HG03342 (cell line): Measurements from ENCODE around the gene SLC35C1.
"Not testable (repeated sequence)": the region's sequence is repeated elsewhere in the genome, so short reads cannot be mapped to it uniquely, and the experiment has no call there.

Experiments used
- ATAC-seq: cut with Tn5 transposase; IDR thresholded peaks from one replicate; pipeline ENCODE4 v1.9.1; 2021; ENCODE audit warnings: mild to moderate bottlenecking, moderate library complexity; ENCODE audit not compliant: unreplicated experiment

The SLC35C1 gene

DNA sequence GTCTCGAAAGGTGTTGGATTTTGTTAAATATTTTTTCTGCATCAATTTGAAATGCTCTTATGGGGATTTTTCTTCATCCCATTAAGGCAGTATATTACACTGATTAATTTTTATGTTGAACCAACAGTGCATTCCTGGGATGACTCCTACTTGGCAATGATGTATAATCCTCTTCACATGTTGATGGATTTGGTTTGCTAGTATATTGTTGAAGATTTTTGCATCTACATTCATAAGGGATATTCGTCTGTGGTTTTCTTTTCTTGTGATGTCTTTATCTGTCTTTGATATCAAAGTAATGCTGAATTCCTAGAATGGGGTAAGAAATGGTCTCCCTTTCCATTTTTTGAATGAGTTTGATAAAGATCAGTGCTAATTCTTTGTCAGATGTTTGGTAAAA lies 18.7 kb upstream of the SLC35C1 start:
- no peak for ATAC-seq

DNA sequence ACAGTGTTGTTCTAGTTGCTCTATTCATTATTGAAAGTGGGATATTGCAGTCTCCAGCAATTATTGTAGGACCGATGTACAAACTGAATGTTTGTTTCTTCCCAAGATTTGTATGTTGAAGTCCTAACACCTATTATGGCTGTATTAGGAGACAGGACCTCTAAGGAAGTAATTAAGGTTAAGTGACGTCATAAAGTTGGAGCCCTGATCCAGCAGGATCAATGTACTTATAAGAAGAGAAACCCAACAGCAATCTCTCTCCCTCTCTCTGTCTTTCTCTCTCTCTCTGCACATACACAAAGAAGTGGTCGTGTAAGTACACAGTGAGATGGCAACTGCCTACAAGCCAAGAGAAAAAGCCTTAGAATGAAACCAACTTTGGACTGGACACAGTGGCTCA lies 16.1 kb upstream of the SLC35C1 start:
- ATAC-seq, result no peak

DNA sequence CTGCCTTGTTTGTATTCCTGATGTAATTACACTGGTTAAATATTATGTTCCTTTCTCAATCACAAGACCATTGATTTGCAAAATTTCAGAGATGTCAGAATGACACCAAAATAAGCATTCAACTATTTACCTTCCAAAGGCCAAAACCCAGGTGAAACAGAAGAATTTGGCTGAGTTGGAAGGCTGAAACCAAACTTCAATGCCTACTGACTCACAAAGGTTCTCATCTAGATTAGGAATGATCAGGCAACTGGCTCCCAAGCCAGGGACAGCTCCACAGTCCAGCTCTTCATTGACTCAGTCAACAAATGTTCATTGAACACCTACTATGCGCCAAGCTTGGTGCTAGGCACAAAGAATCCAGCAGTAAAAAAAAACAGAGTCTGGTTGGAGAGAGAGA lies 13.4 kb upstream of the SLC35C1 start:
- ATAC-seq, result no peak

DNA sequence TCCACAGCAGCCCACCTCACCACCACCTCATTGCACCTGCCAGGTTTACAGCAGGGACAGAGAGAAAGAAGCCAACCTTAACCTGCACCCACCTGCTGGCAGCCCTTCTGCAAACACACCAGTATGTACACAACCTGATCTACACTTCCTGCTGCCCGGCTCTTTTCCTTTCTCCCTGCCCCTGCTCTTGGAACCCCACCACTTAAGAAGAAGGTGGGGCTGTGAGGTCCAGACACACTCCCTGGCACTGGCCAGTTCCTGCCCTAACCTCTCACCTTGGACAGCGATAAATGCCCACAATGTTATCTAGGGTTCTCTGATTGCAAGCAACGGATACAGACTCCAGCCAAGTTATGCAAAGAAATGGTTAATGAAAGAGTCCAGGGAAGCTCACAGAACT lies 10.8 kb upstream of the SLC35C1 start:
- ATAC-seq, result no peak

DNA sequence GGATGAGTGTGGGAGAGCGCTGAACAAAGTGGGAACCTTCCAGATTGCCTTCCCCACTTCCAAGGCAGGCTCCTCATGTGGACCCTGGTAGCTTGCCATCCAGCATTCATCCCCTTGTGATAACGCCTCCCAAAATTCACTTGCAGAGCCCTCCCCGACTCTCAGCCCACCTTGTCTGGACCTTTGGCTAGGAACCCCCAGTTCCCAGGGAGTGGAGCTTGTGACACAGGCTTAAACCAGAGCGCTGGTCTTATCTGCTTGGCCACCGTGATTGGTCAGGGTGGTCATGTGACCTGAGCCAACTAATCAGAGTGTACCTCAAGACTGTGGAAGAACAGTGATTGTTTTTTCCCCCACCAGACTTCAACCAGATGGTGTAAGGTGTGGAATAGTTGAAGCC lies 9.6 kb upstream of the SLC35C1 start:
- no peak for ATAC-seq

DNA sequence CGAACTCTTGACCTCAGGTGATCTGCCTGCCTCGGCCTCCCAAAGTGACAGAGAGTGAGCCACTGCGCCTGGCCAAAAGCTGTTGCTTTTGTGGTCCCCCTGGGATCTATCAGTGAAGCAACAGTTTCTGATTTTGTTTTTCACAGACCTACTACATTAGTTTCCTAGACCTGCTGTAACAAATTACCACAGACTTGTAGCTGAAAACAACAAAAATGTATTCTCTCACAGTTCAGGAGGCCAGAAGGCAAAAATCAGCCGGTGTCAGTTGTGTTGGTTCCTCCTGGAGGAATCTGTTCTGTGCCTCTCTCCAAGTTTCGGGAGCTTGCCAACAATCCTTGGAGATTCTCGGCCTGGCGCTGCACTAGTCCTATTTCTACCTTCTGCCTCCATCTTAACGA lies 8.5 kb upstream of the SLC35C1 start:
- no peak for ATAC-seq

DNA sequence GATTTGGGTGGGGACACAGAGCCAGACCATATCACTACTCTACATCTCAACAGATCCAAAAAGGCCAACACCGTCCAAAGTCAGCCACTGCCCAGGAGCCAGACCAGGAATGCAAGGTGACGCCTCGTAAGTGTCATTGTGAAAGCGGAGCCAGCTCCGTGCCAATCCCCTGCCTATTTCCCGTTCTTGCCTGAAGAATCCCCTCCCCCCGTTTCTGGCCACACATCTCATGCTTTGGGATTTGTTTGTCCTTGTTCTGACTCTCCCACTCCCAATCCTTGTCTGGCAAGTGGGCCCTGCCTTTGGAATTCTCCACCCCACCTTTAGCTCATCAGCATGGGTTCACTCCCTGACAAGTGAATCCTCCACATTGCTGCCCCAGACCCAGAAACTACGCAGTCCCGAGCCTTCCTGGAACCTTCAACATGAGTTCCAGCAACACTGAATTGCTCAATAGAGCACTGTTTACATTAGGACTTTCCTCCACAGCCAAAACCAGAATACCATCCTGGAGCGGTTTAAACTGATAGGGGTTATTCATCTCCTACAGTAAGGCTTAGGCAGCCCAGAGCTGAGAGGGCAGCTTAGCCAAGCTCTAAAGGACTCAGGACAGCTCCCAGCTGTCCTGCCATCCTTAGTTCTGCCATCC lies 6.0 kb upstream of the SLC35C1 start:
- ATAC-seq, result no peak

DNA sequence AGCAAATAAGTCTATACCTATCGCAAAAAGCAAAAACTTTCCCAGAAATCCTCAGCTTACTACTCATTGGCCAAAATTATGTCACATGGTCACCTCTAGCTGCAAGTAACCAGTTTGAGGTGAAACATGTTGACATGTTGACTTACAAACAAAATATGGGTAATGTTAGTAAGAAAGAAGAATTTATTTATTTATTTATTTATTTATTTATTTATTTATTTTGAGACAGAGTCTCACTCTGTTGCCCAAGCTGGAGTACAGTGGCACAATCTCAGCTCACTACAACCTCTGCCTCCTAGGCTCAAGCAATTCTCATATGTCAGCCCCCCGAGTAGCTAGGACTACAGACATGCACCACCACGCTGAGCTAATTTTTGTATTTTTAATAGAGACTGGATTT lies 5.4 kb upstream of the SLC35C1 start:
- no peak for ATAC-seq

DNA sequence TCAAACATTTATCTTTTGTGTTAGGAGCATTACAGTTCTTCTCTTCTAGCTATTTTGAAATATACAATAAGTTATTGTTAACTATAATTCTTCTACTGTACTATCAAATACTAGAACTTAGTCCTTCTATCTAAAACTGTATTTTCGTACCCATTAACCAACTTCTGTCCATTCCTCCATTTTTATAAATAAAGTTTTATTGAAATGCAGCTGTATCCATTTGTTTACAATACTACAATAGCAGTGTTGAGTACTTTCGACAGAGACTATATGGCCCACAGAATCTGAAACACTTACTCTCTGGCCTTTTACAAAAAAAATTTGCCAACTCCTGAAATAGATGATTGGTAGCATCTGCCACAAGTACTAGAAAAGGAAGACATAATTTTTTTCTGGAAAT lies 4.7 kb upstream of the SLC35C1 start:
- no peak for ATAC-seq

DNA sequence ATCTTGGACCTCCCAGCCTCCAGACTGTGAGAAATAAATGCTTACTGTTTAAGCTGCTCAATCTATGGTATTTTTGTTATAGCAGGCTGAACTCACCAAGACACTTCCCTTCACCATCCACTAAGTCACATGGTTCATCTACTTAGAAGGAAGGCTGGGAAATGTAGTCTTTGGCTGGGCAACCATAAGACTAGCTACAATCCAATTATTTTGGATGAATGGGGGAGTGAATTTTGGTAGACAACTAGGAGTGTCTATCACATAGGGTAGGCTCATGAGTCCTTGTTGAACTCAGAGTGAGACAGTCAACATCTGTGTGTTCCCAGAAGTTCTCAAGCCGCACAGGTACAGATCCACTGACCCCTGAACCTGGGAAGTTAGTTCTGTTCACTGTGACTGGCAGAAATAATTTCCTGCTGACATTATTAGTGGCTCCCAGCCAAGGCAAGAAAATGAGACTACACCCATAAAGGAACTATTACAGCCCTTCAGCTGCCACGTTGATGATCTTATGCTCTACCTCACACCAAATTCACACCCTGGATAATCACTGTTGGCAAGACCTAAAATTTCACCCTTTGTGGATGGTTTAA lies 3.1 kb upstream of the SLC35C1 start:
- no peak for ATAC-seq

DNA sequence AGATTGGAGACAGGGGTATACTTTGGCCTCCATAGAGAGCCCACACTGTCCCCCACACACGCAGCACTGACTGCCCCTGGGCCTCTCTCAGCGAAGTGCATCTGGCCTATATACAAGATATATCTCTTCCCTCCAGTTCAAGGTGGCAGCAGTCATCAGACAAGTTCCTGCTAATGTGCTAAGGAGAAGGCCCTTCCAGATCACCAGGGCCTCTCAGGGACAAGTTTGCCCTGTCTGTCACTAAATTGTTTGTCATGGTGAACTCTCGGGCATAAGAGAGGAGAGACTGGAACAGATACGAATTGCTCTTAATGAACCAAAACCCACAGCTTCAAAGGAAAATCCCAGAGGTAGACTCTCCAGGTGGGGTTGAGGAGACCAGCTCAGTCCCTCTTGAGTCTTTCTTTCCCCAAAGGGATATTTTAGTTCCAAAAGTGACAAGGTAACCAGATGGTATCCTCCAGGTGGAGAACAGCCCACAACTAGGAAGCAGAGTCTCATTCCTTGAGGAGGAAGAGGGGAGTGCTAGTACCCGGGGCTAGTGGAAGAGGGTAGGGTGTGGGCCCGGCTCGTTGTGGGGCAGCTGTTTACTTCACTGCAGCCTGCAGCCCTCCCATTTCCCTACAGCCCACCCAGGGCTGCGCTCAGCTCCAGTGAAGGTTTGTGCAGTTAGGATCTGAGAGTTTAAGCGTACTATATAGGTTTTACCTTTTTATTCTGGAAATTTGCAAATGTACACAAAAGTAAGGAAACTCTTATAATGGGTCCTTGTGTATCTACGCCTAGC lies 2.2 kb upstream of the SLC35C1 start:
- no peak for ATAC-seq

DNA sequence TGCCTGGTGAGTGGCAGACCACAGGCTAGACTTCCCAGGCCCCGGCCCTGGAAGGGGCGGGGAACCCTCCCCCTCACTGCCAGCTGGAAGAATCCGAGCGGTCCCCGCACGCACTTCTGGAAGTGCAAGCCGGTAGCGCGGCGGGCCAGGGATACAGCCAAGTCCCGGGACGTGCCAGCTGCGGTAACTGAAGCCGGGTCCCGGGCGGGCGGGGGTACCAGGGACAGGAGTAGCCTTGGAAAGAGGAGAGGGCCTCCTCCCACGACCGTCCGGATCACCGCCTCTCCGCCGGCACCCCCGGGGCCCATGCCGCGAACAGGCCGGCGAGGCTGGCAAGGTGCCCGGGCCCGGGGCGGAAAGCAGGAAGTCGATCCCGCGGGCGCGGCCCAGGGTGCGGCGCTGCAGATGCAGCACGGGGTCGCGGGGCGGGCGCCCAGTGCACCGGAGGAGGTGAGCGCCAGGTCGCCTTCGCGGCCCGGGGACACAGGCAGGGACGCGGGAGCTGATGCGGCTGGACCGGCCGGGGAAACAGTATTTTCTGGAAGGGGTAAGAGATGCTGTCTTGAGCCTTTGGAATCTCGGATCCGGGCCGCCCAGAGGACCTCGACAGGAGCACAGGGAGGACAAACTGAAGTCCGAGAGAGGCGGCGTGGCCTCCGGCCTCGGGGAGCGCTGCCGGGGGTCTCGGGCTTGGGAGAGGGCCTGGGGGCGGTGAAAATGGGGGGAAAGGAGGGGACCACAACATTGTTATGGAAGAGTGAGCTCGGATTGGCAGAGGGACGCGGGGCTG lies 783 bp upstream of the SLC35C1 start:
- no peak for ATAC-seq

DNA sequence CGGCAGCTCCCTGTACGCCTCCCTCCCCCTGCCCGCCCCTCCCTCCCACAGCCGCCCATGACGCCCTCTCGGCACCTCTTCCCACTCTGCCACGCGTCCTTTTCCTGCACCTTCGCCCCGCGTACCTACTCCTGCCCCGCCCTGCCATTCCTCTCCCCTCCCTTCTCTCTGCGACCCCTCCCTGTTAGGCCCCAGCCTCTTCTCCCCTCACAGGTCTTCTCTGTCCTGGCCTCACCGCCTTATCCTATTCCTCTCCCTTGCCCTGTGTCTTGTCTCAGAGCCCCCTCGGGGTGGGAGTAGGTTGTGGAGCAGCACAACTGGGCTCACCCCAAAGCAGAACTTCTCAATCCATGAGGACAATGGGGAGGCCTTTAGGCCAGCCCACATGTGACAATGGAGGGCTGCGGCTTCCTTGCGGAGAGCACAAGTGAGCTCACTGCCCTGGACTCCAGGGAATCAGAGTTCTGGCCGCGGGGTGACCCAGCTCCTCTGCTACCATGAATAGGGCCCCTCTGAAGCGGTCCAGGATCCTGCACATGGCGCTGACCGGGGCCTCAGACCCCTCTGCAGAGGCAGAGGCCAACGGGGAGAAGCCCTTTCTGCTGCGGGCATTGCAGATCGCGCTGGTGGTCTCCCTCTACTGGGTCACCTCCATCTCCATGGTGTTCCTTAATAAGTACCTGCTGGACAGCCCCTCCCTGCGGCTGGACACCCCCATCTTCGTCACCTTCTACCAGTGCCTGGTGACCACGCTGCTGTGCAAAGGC lies 539 bp downstream of the SLC35C1 start:
- ATAC-seq, result peak; percentile 33

DNA sequence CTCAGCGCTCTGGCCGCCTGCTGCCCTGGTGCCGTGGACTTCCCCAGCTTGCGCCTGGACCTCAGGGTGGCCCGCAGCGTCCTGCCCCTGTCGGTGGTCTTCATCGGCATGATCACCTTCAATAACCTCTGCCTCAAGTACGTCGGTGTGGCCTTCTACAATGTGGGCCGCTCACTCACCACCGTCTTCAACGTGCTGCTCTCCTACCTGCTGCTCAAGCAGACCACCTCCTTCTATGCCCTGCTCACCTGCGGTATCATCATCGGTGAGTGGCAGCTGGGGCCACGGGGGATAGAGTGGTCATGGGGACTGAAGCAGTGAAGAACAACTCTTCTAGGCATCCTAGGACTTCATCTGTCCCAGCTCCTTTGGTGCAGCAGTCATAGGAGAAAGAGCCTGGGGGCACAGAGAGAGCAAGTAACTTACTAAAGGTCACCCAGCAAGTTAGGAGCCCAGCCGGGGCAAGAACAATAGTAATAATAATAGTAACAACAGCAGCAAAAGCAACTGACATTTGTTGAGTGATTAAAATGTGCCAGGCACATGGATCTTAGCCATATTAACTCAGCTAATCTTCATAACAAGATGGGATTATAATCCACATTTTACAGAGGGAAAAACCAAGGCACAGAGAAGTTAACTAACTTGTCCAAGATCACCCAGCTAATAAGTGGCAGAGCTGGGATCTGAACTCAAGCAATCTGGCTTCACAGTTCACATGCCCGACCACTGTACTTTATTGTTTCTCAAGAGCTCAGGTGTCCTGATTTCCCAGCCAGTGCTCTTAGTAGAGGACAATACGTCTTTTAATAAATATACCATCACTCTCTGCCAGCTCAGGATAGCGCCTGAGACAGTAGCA lies 1.4 kb downstream of the SLC35C1 start:
- ATAC-seq, result no peak

DNA sequence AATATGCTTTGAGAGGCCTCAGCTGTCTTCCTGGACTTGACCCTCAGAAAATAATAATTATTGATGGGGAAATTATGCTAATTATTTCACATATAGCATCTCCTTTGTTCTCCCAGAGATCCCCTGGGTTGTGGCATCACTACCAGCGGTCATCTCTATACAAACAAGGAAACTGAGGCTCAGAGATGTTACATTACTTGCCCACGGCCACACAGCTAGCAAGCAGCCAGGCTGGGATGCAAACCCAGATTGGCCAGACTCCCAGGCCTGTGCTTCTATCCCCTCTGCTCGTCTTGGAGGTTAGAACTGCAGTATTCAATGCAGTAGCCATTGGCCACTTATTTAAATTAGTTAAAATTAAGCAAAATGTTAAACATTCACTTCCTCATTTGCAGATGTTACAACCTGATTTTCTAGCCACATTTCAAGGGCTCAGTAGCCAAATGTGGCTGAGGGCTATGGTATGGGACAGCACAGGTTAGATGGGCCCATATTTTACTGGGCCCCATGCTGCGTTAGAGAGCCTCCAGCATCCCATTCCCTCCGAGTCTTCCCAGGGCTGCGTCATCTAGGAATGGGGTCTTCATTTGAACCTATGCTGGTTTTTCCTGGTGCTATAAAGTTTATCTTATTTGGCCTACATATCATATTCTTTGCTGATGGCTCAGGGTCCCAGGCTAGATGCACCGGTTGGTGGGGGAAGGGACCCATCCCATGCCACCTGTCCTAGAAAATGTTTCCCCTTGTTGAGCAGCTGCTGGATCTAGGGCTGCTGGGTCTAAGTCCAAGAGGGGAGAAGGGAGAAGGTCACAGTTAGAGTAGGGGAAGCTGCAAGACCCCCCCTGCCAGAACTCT lies 2.2 kb downstream of the SLC35C1 start:
- ATAC-seq, result no peak

DNA sequence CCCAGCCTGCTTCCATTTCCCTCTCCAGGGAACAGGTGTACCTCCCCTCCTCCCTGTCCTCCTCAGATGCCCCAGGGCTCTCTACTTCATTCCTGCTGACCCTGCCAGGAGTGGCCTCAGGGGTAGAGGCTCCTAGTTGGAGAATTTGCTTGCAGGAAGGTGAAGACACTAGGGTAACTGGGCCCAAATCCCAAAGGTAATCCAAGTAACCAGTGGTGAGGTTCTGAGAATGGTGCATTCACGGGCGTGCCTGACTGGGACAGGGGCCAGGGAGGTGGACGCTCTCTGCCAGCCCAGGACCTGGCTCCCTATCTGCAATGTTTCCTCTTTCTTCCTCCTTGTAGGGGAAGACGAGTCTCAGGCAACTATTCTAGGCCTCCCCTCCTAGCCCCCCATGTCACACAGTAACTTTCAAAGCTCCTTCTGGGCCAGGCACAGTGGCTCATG lies 2.9 kb downstream of the SLC35C1 start:
- ATAC-seq, result no peak

DNA sequence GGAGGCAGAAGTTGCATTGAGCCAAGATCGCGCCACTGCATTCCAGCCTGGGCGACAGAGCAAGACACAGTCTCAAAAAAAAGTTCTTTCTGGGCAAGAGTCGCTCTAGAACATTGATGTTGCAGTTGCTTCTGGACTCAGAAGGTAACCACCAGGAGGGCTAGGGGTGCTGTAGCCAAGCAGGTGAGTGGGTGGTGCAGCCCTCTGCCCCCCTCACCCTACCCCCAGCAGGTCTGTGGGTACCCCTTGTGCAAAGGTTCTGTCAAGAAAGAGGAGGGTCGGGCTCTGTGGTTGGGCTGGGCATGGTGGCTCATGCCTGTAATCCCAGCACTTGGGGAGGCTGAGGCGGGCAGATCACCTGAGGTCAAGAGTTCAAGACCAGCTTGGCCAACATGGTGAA lies 3.5 kb downstream of the SLC35C1 start:
- not testable (repeated sequence) for ATAC-seq

DNA sequence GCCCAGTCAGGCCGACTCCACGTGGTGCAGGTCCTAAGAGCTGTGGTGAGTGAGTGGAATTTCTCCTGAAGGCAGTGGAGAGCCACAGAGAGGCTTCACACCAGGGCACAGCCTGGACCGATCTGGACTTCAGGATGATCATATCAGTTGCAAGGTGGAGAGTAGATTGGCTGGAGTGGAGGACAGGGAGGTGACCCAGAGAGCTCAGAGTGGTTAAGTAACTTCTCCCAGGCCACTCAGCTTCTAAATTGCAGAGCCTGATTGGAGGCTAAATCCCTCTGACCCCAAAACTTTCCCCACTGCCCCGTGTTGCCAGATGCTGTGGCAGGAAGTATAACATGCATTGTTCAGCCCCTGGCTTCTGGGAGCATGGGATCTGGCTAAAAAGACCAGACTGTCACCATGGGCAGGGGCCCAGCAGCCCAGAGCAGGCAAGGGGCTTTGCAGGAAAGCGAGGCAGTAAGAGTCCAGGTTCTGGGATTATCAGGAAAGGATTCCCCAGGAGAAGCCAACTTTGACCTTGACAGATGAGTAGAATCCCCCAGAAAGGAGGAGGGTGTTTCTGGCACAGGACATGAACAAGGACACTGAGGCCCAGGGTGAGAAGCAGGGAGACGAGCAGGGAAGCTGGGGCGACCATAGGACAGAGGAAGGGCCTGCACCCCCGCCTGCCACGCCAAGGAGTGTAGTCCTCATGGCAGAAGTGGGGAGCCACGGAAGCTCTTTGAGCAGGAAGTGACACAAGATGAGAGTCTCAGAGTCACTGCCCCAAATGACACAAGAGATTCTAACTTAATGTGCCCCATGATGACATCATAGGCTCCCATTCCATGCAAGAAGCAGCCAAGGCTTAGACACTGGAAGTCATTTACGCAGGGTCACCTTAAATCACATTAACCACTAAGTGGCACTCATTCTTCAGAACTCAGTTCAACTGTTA lies 4.8 kb downstream of the SLC35C1 start:
- ATAC-seq, result no peak
